ENCODE results near the gene C10orf67. TPM values are rescaled to one million over a fixed set of nuclear protein-coding genes. Genes with fewer than 3 reads are reported as not detected.

C10orf67 gene
- total RNA-seq, 2 donors from 2014 or later, result 0.52 TPM; not detected in 1

- H3K36me3 ChIP-seq (replicated peaks in 1 of 2; ENCODE audit: insufficient read depth in 1 of 2, low read depth in 2 of 2), result no peaks in the 10 kb centered on the region
- H3K4me3 ChIP-seq, result no peak overlapping the region
- DNase-seq (no peak), ATAC-seq (no peak)
- H3K4me1 ChIP-seq, result peaks cover 11% of the 10 kb centered on the region
- no peak overlapping the region for H3K27ac ChIP-seq
- intact Hi-C loops (cut with DNase I), result no loop called here
- H3K27me3 ChIP-seq, result peaks cover 0 to 3% of the 10 kb centered on the region in 2 donors
- H3K9me3 ChIP-seq, result no peaks in the 10 kb centered on the region
- 76 to 82% methylated on average over 11 of the region's 11 CpGs for WGBS, 2 donors
- no peak for TF ChIP-seq POLR2A (IDR thresholded peaks at IDR 0.05)
- TF ChIP-seq, protein P1, sequence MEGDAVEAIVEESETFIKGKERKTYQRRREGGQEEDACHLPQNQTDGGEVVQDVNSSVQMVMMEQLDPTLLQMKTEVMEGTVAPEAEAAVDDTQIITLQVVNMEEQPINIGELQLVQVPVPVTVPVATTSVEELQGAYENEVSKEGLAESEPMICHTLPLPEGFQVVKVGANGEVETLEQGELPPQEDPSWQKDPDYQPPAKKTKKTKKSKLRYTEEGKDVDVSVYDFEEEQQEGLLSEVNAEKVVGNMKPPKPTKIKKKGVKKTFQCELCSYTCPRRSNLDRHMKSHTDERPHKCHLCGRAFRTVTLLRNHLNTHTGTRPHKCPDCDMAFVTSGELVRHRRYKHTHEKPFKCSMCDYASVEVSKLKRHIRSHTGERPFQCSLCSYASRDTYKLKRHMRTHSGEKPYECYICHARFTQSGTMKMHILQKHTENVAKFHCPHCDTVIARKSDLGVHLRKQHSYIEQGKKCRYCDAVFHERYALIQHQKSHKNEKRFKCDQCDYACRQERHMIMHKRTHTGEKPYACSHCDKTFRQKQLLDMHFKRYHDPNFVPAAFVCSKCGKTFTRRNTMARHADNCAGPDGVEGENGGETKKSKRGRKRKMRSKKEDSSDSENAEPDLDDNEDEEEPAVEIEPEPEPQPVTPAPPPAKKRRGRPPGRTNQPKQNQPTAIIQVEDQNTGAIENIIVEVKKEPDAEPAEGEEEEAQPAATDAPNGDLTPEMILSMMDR (IDR thresholded peaks at IDR 0.05), result no peak
Measured at GRCh38 chr10:23342213-23342884, 2.2 kb downstream of the C10orf67 start.

- Histone ChIP-seq H3K36me3 (replicated peaks in 1 of 2; ENCODE audit: insufficient read depth in 1 of 2, low read depth in 2 of 2) (no peaks in the 10 kb centered on the region), H3K9me3 (no peaks in the 10 kb centered on the region), H3K4me1 (peaks cover 11% of the 10 kb centered on the region), H3K4me3 (no peak overlapping the region), H3K27ac (no peak overlapping the region), H3K27me3 (peaks cover 0 to 3% of the 10 kb centered on the region in 2 donors)
- ATAC-seq, result no peak
- intact Hi-C loops (cut with DNase I), result no loop called here
- TF ChIP-seq POLR2A (IDR thresholded peaks at IDR 0.05), result no peak
- TF ChIP-seq, protein P1 (IDR thresholded peaks at IDR 0.05), result no peak
- 35 to 41% methylated on average over 2 of the region's 2 CpGs for WGBS, 2 donors
- DNase-seq, result no peak
Measured at GRCh38 chr10:23341004-23341403, 3.6 kb downstream of the C10orf67 start.

- 80 to 85% methylated on average over 4 of the region's 4 CpGs for WGBS, 2 donors
- DNase-seq, result no peak
- no peak overlapping the region for H3K4me3 ChIP-seq
- no peak overlapping the region for H3K27ac ChIP-seq
- no peak for ATAC-seq
- H3K9me3 ChIP-seq, result no peaks in the 10 kb centered on the region
- intact Hi-C loops (cut with DNase I), result no loop called here
- peaks cover 0 to 3% of the 10 kb centered on the region in 2 donors for H3K27me3 ChIP-seq
- no peaks in the 10 kb centered on the region for H3K36me3 ChIP-seq (replicated peaks in 1 of 2; ENCODE audit: insufficient read depth in 1 of 2, low read depth in 2 of 2)
- peaks cover 11% of the 10 kb centered on the region for H3K4me1 ChIP-seq
- TF ChIP-seq, protein P1 (IDR thresholded peaks at IDR 0.05), result no peak
- no peak for TF ChIP-seq POLR2A (IDR thresholded peaks at IDR 0.05)
Measured at GRCh38 chr10:23340354-23340753, 4.2 kb downstream of the C10orf67 start.

- H3K9me3 ChIP-seq, result no peaks in the 10 kb centered on the region
- TF ChIP-seq, protein P1 (IDR thresholded peaks at IDR 0.05), result no peak
- TF ChIP-seq POLR2A (IDR thresholded peaks at IDR 0.05), result no peak
- intact Hi-C loops (cut with DNase I), result no loop called here
- peaks cover 0 to 3% of the 10 kb centered on the region in 2 donors for H3K27me3 ChIP-seq
- H3K4me3 ChIP-seq, result no peak overlapping the region
- WGBS, 2 donors, result 37 to 48% methylated on average over 1 of the region's 1 CpG
- DNase-seq, result no peak
- no peak for ATAC-seq
- H3K27ac ChIP-seq, result no peak overlapping the region
- peaks cover 4% of the 10 kb centered on the region for H3K4me1 ChIP-seq
- H3K36me3 ChIP-seq (replicated peaks in 1 of 2; ENCODE audit: insufficient read depth in 1 of 2, low read depth in 2 of 2), result no peaks in the 10 kb centered on the region
Measured at GRCh38 chr10:23338886-23339285, 5.7 kb downstream of the C10orf67 start.
